HG03354 (cell line): ENCODE measurements around the gene IRX4.
"Not testable (repeated sequence)": the region's sequence is repeated elsewhere in the genome, so short reads cannot be mapped to it uniquely, and the experiment has no call there.

Experiments
- ATAC-seq: cut with Tn5 transposase; IDR thresholded peaks from one replicate; pipeline ENCODE4 v1.9.1; 2021; ENCODE audit warnings: mild to moderate bottlenecking; ENCODE audit not compliant: unreplicated experiment, poor library complexity, severe bottlenecking

Gene IRX4

GRCh38 chr5:1843761-1844160, 39.0 kb downstream of the IRX4 start:
- not testable (repeated sequence) for ATAC-seq

DNA sequence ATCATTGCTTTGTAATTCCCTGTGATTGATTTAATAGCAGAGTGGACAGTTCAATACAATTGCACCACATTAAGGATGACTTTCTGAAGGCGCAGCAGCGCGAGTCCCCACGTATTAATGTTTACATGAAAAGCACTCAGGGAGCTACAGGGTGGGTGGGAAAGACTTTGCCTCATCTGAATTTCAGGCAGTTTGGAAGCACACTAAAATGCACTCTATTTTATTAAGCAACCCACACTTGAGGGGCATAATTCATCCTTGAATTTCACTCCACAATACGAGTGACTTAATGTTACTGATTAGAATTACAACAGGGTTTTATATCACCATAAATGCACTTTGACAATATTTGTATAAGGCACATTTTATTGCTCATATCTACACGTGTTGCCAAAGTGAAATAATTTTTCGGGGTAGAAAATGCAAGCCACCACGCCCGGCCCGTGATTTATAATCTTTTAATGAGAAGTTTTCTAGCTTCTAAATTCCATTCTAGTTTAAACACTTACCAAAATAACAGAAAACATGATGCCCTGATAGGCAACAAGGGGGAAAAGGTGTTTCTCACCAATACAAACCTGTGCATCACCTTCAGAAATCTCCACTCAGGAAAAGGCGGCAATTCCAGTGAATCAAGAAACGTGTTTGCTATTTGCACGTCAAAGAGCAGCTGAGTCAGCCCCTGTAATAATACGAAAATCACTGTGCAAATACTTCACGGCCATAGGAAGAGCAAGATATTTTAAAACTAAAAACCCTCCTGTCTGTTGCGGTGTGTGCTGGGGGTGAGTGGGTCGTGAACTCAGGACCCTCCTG, 40.5 kb downstream of the IRX4 start:
- ATAC-seq: no peak

DNA sequence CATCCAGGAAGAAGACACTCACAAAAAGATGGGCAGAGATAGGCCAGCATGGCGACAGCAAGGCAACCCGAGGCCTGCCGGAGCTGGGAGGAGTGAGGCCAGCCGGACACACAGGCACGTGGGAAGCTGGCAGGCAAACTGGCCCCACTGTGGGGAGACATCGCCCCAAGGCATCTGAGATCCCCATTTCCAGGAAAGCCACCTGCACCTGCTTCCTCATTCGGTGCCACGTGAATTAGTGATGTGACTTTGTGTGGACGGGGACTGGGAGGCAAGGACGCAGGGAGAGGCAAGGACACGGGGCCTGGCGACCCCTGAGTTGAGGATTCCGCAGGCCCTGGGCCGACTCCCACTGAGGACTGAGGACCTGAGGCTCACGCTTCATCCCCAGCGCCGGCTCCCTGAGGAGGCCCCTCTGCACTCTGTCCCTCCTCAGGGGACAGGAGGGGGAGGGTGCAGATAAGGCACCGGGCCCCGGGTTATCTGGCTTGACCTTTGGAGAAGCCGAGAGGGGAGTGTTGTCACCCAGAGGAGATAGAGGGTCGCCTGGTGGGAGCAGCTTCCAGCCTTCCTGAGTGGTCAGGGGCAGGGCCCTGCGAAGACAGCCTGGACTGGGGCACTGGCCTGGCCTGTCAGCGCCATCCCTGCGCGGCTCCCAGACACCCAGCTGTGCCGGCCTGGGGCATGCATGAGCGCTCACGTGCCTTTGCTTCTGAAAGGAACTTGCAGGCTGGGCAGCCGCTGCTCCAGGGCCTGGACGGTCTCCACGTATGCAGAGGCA, 41.8 kb downstream of the IRX4 start:
- ATAC-seq: no peak

- ATAC-seq: no peak
These were observed 42.6 kb downstream of the IRX4 start for GRCh38 chr5:1840071-1840547.

GRCh38 chr5:1838013-1838412, 44.7 kb downstream of the IRX4 start:
- ATAC-seq: no peak

DNA sequence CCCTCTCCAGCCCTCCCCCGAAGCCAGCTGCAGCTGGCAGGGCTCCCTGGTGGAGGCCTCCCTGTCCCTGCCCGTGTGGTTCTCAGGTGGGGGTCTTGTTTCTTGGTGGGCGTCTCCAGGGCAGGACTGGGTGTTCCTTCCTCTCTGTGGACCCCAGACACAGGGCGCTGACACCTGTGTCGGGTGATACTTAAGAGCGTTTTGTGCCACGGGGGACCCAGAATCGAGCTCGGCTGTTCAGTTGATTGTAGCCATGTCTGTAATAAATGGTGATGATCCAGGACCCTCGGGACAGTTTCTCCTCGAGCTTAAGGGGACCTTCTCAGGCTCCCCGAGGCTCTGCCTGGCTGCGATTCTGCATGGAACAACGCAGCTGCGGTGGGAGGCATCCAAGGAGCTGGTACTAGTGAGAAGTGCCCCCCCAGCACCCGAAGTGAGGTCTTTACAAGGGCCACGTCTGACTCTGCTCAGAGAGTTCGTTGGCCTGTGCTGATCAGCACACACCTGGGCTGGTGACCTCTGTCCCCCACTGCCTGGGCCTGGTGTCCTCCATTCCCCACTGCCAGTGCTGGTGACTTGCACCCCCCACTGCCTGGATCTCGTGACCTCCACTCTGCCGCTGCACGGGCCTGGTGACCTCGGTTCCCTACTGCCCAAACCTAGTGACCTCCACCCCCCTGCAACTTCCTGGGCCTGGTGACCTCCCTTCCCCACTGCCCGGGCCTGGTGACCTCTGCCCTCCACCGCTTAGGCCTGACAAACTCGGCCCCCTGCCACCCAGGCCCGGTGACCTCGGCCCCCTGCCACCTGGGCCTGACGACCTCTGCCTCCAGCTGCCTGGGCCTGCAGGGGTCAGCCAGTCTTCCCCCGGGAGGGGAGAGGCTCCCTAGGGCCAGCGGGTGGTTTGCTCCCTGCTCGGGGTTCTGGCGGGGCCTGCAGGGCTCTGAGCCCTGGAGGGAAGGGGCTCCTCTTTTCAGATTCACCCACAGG, 45.5 kb downstream of the IRX4 start:
- ATAC-seq: no peak

- ATAC-seq: no peak
These were observed 46.4 kb downstream of the IRX4 start for GRCh38 chr5:1836176-1836890.

DNA sequence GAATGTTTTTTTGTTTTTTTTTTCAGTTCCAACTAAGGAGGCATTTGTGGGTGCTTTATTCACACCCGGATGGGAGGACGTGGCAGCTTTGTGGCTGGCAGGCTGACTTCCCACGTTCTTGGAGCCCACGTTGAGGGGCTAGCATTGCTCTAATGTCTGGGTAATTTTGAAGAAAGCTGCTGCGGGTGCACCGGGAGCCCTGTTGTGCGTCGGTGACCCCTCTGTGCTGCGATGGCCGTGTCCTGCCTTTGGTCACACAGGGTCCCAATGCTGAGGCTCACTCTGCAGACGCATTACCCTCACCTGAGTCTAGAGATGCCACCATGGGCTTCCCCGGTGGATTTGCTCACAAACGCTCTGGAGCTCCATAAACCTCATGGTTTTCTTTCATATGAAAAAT, 47.3 kb downstream of the IRX4 start:
- ATAC-seq: no peak

DNA sequence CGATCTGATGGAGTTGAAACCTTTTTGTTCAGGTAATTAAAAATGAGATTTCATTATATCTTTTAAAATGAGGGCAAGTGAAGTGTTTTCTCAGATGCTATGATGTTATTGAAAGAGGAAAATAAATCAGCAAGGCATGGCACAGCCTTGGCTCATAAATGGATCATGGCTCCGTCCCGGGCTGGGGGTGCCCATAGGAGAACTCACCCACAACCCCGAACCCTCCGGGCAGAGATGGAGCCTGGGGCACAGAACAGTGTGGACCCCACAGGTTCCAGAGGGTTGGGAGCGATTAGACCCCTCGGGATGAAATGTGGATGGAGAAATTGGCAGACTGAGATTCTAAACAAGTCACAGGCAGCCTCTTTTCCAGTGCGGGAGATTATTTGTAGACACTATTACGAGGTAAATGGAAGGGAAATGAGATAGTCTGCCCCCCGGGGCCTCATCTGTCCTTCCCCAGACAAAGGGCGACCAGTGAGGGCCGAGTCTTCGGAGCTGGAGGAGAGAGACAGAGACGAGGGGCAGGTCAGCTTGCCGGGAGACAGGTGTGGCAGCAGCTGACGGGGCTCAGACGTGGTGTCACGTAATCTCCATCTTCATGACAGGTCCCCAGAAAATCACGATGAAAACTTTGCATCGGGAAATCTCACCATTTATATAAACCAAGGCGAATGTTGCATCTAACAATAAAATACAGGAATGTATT, 47.9 kb downstream of the IRX4 start:
- ATAC-seq: no peak

GRCh38 chr5:1834022-1834551, 48.6 kb downstream of the IRX4 start:
- no peak for ATAC-seq

DNA sequence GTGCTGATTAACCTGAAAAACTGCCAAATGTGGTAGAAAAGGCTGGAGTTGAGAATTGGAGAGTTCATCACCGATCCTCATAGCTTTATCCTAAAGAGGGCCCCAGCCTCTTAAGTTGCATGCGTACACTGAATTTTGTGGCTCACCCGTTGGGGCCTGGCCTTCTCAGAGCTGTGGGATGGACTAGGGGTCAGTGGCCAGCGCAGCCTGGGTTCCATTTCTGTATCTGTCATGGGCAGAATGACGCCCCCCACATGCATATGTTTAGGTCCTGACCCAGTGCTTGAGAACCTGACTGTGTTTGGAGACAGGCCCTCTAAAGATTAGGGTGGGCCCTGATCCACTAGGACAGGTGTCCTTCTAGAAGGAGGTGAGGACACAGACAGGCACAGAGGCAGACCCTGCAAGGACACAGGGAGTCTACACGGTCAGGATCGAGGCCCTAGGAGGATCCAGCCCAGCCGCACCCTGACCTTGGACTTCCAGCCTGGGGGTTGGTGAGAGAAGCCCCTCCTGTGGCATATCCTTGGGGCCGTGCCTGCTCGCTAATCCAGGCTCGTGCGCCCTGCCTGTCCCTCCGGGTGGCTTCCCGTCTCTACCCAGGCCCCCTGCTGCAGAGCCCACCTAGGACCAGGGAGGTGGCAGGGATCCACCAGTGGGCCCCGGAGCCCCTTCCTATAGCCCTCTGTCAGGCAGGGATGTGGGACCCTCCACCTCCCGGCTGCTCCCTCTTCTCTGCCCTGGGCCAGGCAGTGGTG, 49.3 kb downstream of the IRX4 start:
- no peak for ATAC-seq

- ATAC-seq: no peak
These were observed 50.0 kb downstream of the IRX4 start for GRCh38 chr5:1832511-1833250.

- no peak for ATAC-seq
These were observed 50.9 kb downstream of the IRX4 start for GRCh38 chr5:1831677-1832313.

DNA sequence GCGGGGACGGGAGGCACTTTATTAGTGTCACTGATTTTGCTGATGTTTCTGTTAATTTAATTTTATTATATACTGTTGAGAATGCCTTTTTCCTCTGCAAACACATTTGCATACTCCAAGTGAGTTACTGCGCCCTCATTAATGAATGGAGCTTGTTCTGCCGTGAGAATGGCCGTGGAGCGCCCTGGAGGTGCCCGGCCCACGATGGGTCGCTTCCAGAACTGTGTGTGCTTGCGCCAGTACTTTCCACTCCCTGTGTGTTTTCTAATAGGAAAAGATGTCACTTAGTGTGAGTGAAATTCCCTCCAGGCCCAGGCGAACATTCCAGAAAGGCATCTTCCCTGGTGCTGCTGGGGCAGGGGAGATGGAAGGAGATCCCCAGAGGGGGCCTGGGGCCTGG, 51.5 kb downstream of the IRX4 start:
- ATAC-seq: no peak

GRCh38 chr5:1830571-1831228, 52.0 kb downstream of the IRX4 start:
- ATAC-seq: no peak

- no peak for ATAC-seq
These were observed 54.8 kb downstream of the IRX4 start for GRCh38 chr5:1827886-1828397.
